ENCODE measurements around the gene FUT9.

The FUT9 gene

DNA sequence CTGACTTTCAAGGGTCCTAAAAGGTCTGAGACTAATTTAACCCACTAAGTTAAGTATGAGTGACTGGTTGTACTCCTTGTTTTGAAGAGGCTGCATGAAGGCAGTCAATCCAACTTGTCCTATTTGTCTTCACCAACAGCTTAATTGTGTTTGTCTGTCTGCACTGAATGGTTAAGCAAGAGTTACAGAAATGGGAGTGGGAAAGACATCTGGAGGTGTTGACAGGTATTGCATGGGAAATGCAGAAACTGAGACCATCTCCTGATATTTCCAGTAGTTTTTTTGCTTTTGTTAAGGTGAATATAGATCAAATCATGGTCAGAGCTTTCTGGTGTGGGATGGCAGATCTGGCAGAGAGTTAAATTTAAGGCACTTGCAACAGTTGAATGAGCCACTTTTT, 6.5 kb downstream of the FUT9 start:
- H3K79me2 ChIP-seq (ENCODE audit: low read length), result no peaks in the 10 kb centered on the region
- H3F3A ChIP-seq (ENCODE audit: insufficient read depth, low read length), result no peaks in the 10 kb centered on the region
- DNase-seq, result no peak
- H3K27ac ChIP-seq (ENCODE audit: low read length), result no peak overlapping the region
- no peaks in the 10 kb centered on the region for H4K20me1 ChIP-seq (ENCODE audit: insufficient read depth, low read length)
- H3K9ac ChIP-seq (ENCODE audit: low read length), result no peak overlapping the region
- no peak overlapping the region for H2AFZ ChIP-seq (ENCODE audit: low read length)
- H3K9me3 ChIP-seq (replicated peaks; ENCODE audit: insufficient read depth, low read length), result no peaks in the 10 kb centered on the region
- H3K36me3 ChIP-seq (replicated peaks; ENCODE audit: insufficient read depth, low read length), result no peaks in the 10 kb centered on the region
- H3K4me3 ChIP-seq (ENCODE audit: low read length), result no peak overlapping the region
- H3K9me2 ChIP-seq (replicated peaks; ENCODE audit: insufficient read depth, low read length), result no peaks in the 10 kb centered on the region
- H3K27me3 ChIP-seq (replicated peaks; ENCODE audit: insufficient read depth, low read length), result no peaks in the 10 kb centered on the region
- H3K4me1 ChIP-seq (ENCODE audit: low read length), result no peaks in the 10 kb centered on the region
- TF ChIP-seq EZH2phosphoT487 (IDR thresholded peaks at IDR 0.05; ENCODE audit: low read length) (no peak), EZH2 (optimal IDR thresholded peaks at IDR 0.05; ENCODE audit: low read depth, low read length) (no peak)
- TF ChIP-seq, protein P1, sequence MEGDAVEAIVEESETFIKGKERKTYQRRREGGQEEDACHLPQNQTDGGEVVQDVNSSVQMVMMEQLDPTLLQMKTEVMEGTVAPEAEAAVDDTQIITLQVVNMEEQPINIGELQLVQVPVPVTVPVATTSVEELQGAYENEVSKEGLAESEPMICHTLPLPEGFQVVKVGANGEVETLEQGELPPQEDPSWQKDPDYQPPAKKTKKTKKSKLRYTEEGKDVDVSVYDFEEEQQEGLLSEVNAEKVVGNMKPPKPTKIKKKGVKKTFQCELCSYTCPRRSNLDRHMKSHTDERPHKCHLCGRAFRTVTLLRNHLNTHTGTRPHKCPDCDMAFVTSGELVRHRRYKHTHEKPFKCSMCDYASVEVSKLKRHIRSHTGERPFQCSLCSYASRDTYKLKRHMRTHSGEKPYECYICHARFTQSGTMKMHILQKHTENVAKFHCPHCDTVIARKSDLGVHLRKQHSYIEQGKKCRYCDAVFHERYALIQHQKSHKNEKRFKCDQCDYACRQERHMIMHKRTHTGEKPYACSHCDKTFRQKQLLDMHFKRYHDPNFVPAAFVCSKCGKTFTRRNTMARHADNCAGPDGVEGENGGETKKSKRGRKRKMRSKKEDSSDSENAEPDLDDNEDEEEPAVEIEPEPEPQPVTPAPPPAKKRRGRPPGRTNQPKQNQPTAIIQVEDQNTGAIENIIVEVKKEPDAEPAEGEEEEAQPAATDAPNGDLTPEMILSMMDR (IDR thresholded peaks at IDR 0.05; ENCODE audit: low read length), result no peak
- H3K4me2 ChIP-seq (ENCODE audit: low read depth, low read length), result no peak overlapping the region

DNA sequence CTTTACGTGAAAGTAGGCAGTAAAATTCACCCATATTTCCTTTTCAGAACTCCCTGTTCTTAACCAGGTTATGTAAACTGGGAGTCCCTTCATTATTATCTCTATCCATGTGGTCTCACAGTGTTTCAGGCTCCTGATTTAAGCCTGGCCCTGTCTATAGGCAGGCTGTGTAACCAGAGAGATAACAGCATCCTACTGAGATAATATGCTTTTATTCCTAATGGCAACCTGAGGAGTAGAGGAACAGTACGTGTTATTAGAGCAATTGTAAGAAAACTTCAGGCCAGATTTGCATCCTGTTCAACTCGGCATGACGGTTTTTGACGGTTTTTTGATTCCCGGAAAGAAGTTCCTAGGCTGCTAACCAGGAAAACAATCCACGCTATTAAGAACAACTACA, 16.9 kb downstream of the FUT9 start:
- H3K79me2 ChIP-seq (ENCODE audit: low read length), result no peaks in the 10 kb centered on the region
- H3K27ac ChIP-seq (ENCODE audit: low read length), result no peak overlapping the region
- no peak overlapping the region for H3K9ac ChIP-seq (ENCODE audit: low read length)
- no peaks in the 10 kb centered on the region for H3K9me2 ChIP-seq (replicated peaks; ENCODE audit: insufficient read depth, low read length)
- no peak for TF ChIP-seq EZH2 (optimal IDR thresholded peaks at IDR 0.05; ENCODE audit: low read depth, low read length)
- TF ChIP-seq, protein P1 (IDR thresholded peaks at IDR 0.05; ENCODE audit: low read length), result no peak
- H3K4me2 ChIP-seq (ENCODE audit: low read depth, low read length), result no peak overlapping the region
- no peak overlapping the region for H3K4me3 ChIP-seq (ENCODE audit: low read length)
- H3K27me3 ChIP-seq (replicated peaks; ENCODE audit: insufficient read depth, low read length), result no peaks in the 10 kb centered on the region
- no peaks in the 10 kb centered on the region for H3F3A ChIP-seq (ENCODE audit: insufficient read depth, low read length)
- no peak overlapping the region for H2AFZ ChIP-seq (ENCODE audit: low read length)
- DNase-seq, result no peak
- H3K9me3 ChIP-seq (replicated peaks; ENCODE audit: insufficient read depth, low read length), result no peaks in the 10 kb centered on the region
- H3K4me1 ChIP-seq (ENCODE audit: low read length), result no peaks in the 10 kb centered on the region
- no peaks in the 10 kb centered on the region for H4K20me1 ChIP-seq (ENCODE audit: insufficient read depth, low read length)
- no peaks in the 10 kb centered on the region for H3K36me3 ChIP-seq (replicated peaks; ENCODE audit: insufficient read depth, low read length)

- H3K9me3 ChIP-seq (replicated peaks; ENCODE audit: insufficient read depth, low read length), result no peaks in the 10 kb centered on the region
- no peak for DNase-seq
- TF ChIP-seq, protein P1 (IDR thresholded peaks at IDR 0.05; ENCODE audit: low read length), result no peak
- TF ChIP-seq EZH2 (optimal IDR thresholded peaks at IDR 0.05; ENCODE audit: low read depth, low read length) (no peak), EZH2phosphoT487 (IDR thresholded peaks at IDR 0.05; ENCODE audit: low read length) (no peak)
- H3F3A ChIP-seq (ENCODE audit: insufficient read depth, low read length), result no peaks in the 10 kb centered on the region
- H3K4me1 ChIP-seq (ENCODE audit: low read length), result peaks cover 8% of the 10 kb centered on the region; the same call in 1 of the 2 replicates
- no peak overlapping the region for H3K27ac ChIP-seq (ENCODE audit: low read length)
- H3K79me2 ChIP-seq (ENCODE audit: low read length), result no peaks in the 10 kb centered on the region
- H3K27me3 ChIP-seq (replicated peaks; ENCODE audit: insufficient read depth, low read length), result no peaks in the 10 kb centered on the region
- H2AFZ ChIP-seq (ENCODE audit: low read length), result no peak overlapping the region
- no peak overlapping the region for H3K4me3 ChIP-seq (ENCODE audit: low read length)
- no peaks in the 10 kb centered on the region for H3K36me3 ChIP-seq (replicated peaks; ENCODE audit: insufficient read depth, low read length)
- no peak overlapping the region for H3K9ac ChIP-seq (ENCODE audit: low read length)
- H3K9me2 ChIP-seq (replicated peaks; ENCODE audit: insufficient read depth, low read length), result no peaks in the 10 kb centered on the region
- no peak overlapping the region for H3K4me2 ChIP-seq (ENCODE audit: low read depth, low read length)
- H4K20me1 ChIP-seq (ENCODE audit: insufficient read depth, low read length), result no peaks in the 10 kb centered on the region
Observed at GRCh38 chr6:96051555-96051954, 35.8 kb downstream of the FUT9 start.

Measured in MM.1S (cell line).